ENCODE measurements around the gene SCEL. TPM values are rescaled to one million over a fixed set of nuclear protein-coding genes. Genes with fewer than 3 reads are reported as not detected.

Gene SCEL
- total RNA-seq, 2 donors from 2014 or later = 0.35 TPM; not detected in 1

GRCh38 chr13:77502104-77502720 is 33.3 kb upstream of the SCEL start:
- no peak for TF ChIP-seq CTCF (IDR thresholded peaks at IDR 0.05)
- Histone ChIP-seq H3K27me3 (no peaks in the 10 kb centered on the region), H3K4me3 (no peak overlapping the region), H3K36me3 (no peaks in the 10 kb centered on the region), H3K27ac (no peak overlapping the region), H3K4me1 (no peaks in the 10 kb centered on the region), H3K9me3 (no peaks in the 10 kb centered on the region)
- DNase-seq (ENCODE audit: low spot score) = no peak

GRCh38 chr13:77503398-77503797 is 32.1 kb upstream of the SCEL start:
- no peak overlapping the region for H3K27ac ChIP-seq
- H3K4me1 ChIP-seq = no peaks in the 10 kb centered on the region
- no peaks in the 10 kb centered on the region for H3K9me3 ChIP-seq
- TF ChIP-seq CTCF (IDR thresholded peaks at IDR 0.05) = no peak
- no peak for DNase-seq (ENCODE audit: low spot score)
- H3K4me3 ChIP-seq = no peak overlapping the region
- no peaks in the 10 kb centered on the region for H3K36me3 ChIP-seq
- no peaks in the 10 kb centered on the region for H3K27me3 ChIP-seq

- Histone ChIP-seq H3K4me3 (no peak overlapping the region), H3K4me1 (no peaks in the 10 kb centered on the region), H3K27ac (no peak overlapping the region), H3K27me3 (no peaks in the 10 kb centered on the region), H3K9me3 (no peaks in the 10 kb centered on the region), H3K36me3 (no peaks in the 10 kb centered on the region)
- DNase-seq (ENCODE audit: low spot score) = no peak
- TF ChIP-seq CTCF (IDR thresholded peaks at IDR 0.05) = peak in 1 of 2 donors; percentile 49
These were observed 28.6 kb upstream of the SCEL start for GRCh38 chr13:77506874-77507273.

GRCh38 chr13:77507931-77508776 is 27.4 kb upstream of the SCEL start:
- Histone ChIP-seq H3K27me3 (no peaks in the 10 kb centered on the region), H3K36me3 (no peaks in the 10 kb centered on the region), H3K27ac (no peak overlapping the region), H3K4me3 (no peak overlapping the region), H3K4me1 (no peaks in the 10 kb centered on the region), H3K9me3 (no peaks in the 10 kb centered on the region)
- TF ChIP-seq CTCF (IDR thresholded peaks at IDR 0.05) = no peak
- DNase-seq (ENCODE audit: low spot score) = no peak

- H3K27me3 ChIP-seq = no peaks in the 10 kb centered on the region
- H3K9me3 ChIP-seq = no peaks in the 10 kb centered on the region
- no peaks in the 10 kb centered on the region for H3K4me1 ChIP-seq
- no peak overlapping the region for H3K27ac ChIP-seq
- no peaks in the 10 kb centered on the region for H3K36me3 ChIP-seq
- no peak for DNase-seq (ENCODE audit: low spot score)
- no peak overlapping the region for H3K4me3 ChIP-seq
- no peak for TF ChIP-seq CTCF (IDR thresholded peaks at IDR 0.05)
These were observed 26.4 kb upstream of the SCEL start for GRCh38 chr13:77508959-77509620.

All from right atrium auricular region (tissue), 2 donors.